Stimulated activated naive CD4-positive, alpha-beta T cell treated with Interleukin-2 at 50 U/mL for 16 hours (primary cell): ENCODE data around the gene CCDC178.
"Not testable (repeated sequence)": the region's sequence is repeated elsewhere in the genome, so short reads cannot be mapped to it uniquely, and the experiment has no call there.

Source experiments
- DNase-seq: peaks from one replicate; lab custom pipeline; 2025; lab: John Stamatoyannopoulos, UW

CCDC178 gene

GRCh38 chr18:32983721-32984120 is 456.8 kb downstream of the CCDC178 start:
- no peak for DNase-seq

GRCh38 chr18:32980896-32981295 is 459.6 kb downstream of the CCDC178 start:
- DNase-seq: no peak

- DNase-seq: no peak
Observed at GRCh38 chr18:32975501-32975900, 465.0 kb downstream of the CCDC178 start.

- no peak for DNase-seq
Observed at GRCh38 chr18:32975163-32975436, 465.4 kb downstream of the CCDC178 start.

- no peak for DNase-seq
Observed at GRCh38 chr18:32974421-32975162, 465.9 kb downstream of the CCDC178 start.

GRCh38 chr18:32968248-32968647 is 472.3 kb downstream of the CCDC178 start:
- no peak for DNase-seq

- DNase-seq: no peak
Observed at GRCh38 chr18:32966141-32966540, 474.4 kb downstream of the CCDC178 start.

- DNase-seq: no peak
Observed at GRCh38 chr18:32961538-32961937, 479.0 kb downstream of the CCDC178 start.

- no peak for DNase-seq
Observed at GRCh38 chr18:32958746-32959145, 481.8 kb downstream of the CCDC178 start.

GRCh38 chr18:32956591-32957315 is 483.8 kb downstream of the CCDC178 start:
- no peak for DNase-seq

- not testable (repeated sequence) for DNase-seq
Observed at GRCh38 chr18:32952318-32952717, 488.2 kb downstream of the CCDC178 start.

GRCh38 chr18:32937597-32937996 is 502.9 kb downstream of the CCDC178 start:
- DNase-seq: no peak

GRCh38 chr18:32937066-32937465 is 503.5 kb downstream of the CCDC178 start:
- DNase-seq: no peak

GRCh38 chr18:32934201-32934600 is 506.3 kb downstream of the CCDC178 start:
- DNase-seq: no peak

- DNase-seq: no peak
Observed at GRCh38 chr18:32930695-32931301, 509.7 kb downstream of the CCDC178 start.

GRCh38 chr18:32929213-32929612 is 511.3 kb downstream of the CCDC178 start:
- DNase-seq: no peak

- DNase-seq: no peak
Observed at GRCh38 chr18:32922951-32923430, 517.5 kb downstream of the CCDC178 start.

- DNase-seq: no peak
Observed at GRCh38 chr18:32920796-32921787, 519.4 kb downstream of the CCDC178 start.

- no peak for DNase-seq
Observed at GRCh38 chr18:32919799-32920198, 520.7 kb downstream of the CCDC178 start.

- no peak for DNase-seq
Observed at GRCh38 chr18:32918692-32919250, 521.8 kb downstream of the CCDC178 start.

- no peak for DNase-seq
Observed at GRCh38 chr18:32915516-32915915, 525.0 kb downstream of the CCDC178 start.
